PC-3 (cell line): ENCODE measurements around the gene SOX6.

ENCODE experiments used
- CTCF ChIP-seq: fragments of 300-600 bp; sonication (generic); conservative IDR thresholded peaks from 2 replicates; pipeline ENCODE4 v1.5.1; 2017; ENCODE audit warnings: antibody characterized with exemption, low read depth, mild to moderate bottlenecking, low read length
- EZH2 ChIP-seq: fragments of 300-600 bp; sonication (generic); IDR thresholded peaks from one replicate; pipeline ENCODE4 v1.6.1; 2017; ENCODE audit warnings: antibody characterized with exemption, mild to moderate bottlenecking, low read length; ENCODE audit not compliant: unreplicated experiment
- EZH2phosphoT487 ChIP-seq: fragments of 300-600 bp; sonication (generic); IDR thresholded peaks from 2 replicates; pipeline ENCODE4 v1.6.1; 2018; ENCODE audit warnings: mild to moderate bottlenecking, antibody characterized with exemption, low read length, borderline replicate concordance

GRCh38 chr11:15933886-15934625, 422.3 kb downstream of the SOX6 start:
- no peak for TF ChIP-seq CTCF
- TF ChIP-seq EZH2: no peak
- TF ChIP-seq EZH2phosphoT487: no peak
